Stimulated activated CD8-positive, alpha-beta memory T cell treated with anti-CD3 and anti-CD28 coated beads, Interleukin-15, amount 100 ng/mL, for 48 hours (primary cell): ENCODE measurements around the gene RPH3AL.
"Not testable (repeated sequence)": the region's sequence is repeated elsewhere in the genome, so short reads cannot be mapped to it uniquely, and the experiment has no call there.

ENCODE experiments used
- DNase-seq, 2 donors: peaks; one replicate each; pipeline ENCODE4 v3.0.0-alpha.2; 2020; ENCODE audit warnings: low read depth in 2 of 2

Gene RPH3AL

DNA sequence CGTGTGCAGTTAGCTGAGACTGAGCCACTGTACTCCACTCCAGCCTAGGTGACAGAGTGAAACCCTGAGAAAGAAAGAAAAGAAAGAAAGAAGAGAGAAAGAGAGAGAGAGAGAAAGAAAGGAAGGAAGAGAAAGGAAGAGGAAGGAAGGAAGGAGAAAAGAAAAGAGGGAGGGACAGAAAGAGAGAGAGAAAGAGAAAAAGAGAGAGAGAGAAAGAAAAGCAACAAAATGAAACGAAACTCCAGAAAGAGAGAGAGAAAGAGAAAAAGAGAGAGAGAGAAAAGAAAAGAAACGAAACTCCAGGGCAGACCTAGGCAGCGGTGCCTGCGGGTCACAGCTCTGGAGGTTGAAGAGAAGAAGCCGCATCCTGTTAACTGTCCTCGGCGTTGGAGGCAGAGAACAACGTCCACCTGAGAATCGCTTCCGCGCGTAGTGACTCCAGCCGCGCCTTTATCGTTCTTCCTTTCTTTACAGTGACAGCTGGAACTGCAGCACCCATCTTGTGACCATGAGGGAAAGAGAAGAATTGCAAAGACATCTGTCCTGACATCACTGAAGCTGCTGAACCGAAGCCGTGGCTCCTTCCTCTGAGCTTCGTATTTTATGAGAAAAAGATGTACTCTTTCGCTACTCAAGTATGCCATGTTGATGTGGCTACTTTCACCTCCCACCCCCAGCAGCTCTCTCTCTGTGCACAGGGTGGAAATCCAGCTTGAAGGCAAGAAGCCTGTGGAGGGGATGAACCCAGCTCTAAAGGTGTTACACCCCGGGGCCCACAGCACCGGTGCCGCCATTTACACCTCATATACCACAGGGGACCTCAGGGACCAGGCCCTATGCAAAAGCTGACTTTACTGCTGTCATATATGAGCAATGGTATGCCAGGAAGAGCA is 114.3 kb downstream of the RPH3AL start:
- no peak for DNase-seq

DNA sequence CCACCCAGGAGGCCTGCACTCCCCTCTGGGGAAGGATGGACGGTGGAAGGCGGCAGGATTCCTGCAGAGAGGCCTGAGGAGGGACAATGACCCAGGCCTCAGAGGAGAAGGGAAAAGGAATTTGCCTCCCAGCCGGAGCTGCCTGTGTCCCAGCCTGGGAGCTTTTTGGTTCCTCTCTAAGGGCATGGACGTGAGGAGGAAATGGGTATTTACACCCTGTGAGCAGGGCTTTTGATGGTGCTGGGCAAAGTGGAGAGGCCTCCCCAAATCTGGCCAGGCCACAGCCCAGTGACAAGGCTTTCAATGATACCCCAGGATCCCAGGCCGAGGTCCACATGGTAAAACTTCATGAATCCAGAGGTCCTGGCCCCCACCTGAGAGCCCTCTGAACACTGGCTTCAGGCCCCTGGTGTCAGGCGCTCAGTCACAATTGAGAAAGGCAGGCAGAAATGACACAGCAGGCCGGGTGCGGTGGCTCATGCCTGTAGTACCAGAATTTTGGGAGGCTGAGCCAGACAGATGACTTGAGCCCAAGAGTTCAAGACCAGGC is 115.1 kb downstream of the RPH3AL start:
- DNase-seq = no peak

GRCh38 chr17:236641-237405 is 115.8 kb downstream of the RPH3AL start:
- no peak for DNase-seq

GRCh38 chr17:235831-236640 is 116.6 kb downstream of the RPH3AL start:
- no peak for DNase-seq

GRCh38 chr17:234994-235830 is 117.4 kb downstream of the RPH3AL start:
- DNase-seq = not testable (repeated sequence)

DNA sequence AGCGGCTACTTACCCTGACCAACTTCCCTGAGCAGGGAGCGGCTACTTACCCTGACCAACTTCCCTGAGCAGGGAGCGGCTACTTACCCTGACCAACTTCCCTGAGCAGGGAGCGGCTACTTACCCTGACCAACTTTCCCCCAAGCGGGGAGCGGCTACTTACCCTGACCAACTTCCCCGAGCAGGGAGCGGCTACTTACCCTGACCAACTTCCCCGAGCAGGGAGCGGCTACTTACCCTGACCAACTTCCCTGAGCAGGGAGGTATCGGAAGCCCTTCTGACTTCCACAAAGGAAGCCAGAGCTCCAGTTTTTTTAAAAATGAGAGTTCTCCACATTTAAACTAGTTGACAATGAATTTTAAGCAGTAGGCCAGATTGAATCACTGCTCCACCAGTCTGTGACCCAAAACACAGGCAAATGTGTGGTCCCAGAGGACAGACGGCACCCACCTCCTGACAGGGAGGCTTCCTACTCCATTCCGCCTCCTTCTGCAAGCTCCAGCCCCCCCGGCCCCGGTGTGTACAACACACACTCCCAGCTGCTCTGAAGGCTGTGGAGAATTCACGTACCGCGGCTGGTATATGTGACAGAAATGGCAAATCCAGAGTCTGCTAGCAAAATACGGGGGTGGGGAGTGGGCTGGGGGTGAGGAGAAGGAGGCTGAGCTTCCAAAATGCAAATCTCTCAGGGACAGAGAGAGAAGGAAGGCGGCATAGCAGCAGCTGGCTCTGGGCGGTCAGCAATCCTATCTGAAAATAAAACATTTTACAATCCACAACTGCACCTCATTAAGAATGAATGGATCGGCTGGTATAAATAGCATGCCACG is 118.2 kb downstream of the RPH3AL start:
- not testable (repeated sequence) for DNase-seq

GRCh38 chr17:233473-233941 is 119.1 kb downstream of the RPH3AL start:
- DNase-seq = no peak

DNA sequence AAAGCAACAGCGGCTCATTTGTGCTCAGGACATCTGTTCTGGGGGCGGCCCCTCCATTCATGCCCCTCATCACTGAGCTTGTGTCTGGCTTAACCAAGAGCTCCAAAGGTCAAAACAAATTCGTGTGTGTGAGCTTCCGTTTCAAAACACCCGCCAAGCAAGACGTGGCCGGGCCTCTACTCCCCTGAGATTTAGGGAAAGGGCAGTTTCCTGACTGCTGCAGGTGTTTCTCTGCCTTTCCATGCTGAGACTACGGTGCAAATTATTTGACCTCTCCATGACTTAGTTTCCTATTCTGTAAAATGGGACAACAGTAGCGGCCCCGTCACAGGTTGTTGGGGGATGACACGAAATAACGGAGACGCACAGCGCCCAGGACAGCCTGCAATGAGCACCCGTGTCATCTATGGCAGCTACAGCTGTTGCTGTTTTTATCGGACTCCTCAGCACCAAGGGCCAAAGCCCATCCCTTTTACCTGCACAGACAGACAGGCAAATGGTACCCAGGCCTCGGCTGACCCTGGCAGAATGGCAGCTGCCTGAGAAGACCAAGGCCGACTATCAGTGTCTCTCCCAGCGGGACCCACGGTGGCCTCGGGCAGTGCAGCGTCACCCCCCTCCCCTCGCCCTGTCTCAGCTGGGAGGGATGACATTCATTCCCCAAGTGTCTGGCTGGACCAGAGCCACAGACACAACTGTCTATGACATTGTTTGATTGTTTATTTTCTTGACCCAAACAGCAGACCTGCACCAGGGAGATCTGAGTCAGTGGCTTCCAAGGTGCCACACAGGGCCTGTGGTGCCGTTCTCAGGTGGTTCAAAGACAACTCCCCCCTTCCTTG is 120.4 kb downstream of the RPH3AL start:
- DNase-seq = no peak

DNA sequence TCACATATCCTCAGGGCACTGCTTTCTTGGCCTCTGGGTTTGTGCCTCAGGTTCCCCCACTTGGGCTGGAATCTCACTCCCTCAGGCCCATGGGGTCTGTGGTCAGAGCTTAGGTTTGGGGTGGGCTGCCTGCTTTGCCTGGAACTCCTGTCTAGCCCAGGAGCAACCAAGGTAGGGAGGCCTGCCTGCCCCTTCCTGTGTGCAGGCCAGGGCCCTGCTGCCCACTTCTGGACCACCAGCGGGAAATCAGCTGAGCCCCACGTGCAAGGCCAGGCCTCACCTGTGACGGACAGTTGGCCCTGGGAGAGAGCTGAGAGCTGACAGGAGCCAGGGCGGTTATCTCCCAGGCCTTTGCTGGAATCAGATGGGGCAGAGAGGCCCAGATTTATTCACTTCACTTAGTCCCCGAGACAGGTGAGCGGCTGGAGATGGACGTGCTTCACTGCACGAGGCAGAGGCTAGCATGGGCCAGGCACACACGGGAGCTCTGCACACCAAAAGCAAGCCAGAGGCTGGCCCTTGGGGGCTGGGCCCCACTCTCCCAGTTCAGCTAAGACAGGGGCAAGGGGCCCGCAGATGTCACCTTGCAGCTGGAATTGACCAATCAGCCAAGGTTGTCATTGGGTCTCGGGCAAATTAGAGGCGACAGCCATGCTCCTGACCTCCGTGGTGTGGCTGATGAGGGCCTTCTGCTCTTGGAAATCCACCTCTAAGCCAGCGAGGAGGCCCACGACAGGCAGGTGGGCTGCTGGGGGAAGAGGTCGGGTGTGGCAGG is 121.2 kb downstream of the RPH3AL start:
- no peak for DNase-seq

GRCh38 chr17:230395-230770 is 122.2 kb downstream of the RPH3AL start:
- no peak for DNase-seq

DNA sequence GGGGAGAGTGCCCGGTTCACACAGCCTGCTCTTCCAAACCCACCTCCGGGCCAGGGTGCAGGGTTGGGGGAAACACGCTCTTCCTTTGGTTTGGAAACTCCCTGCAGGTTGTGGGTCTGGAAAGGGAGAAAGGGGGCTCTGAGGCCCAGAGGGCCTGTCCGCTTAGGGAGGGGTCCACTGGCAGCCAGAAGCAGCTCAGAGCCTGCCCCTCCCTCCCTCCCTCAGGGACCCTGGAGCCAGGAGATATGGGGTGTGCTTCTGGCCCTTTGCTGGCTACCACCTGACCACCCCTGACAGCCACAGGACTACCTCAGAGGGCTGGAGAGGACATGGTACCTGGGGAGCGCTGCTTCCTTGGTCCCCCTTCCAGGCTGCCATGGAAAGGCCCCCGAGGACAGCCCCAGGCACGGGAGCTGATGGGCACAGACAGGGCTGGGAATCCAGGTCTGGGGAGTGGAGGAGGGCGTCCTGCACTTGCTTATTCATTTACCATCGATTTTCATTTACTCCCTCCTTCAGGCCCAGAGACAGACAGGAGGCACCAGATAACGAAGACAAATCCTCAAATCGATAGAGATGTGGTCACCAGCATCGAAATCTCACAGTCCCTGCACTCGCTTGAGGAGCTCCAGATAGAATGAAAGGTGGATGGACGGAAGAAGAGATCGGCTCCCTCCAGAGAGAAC is 122.8 kb downstream of the RPH3AL start:
- no peak for DNase-seq

DNA sequence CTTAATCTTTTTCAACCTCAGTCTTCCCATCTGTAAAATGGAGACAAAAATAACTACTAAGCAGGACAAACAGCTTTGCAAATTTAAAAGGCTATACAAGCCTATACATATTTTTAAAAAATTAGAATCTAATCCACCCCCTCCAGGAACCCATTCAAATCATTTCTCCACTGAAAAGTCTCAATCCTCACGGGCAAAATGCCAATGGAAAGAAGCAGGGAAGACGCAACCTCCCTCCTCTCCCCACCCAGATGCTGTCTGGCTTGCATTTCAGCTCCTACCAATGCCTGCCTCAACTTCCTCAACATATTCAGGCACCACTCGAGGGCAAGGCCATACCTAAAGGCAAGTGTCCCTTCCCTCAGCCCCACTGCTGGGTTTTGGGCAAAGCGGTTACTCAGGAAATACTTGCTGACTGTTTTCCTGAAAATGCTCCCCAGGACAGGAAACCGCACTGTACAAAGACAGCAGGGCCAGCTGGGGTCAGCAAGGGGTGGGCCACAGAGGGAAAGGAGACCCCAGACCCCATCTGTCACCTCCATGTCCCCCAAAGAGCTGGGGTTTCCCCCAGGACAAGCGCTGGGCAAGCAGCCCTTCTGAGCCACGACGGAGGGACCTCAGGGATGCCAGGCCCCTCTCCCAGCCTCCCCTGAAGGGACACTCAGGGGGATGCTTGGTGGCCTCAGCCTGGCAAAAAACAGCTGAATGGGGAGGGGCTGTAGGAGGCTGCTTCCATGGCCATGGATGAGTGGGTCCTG is 123.5 kb downstream of the RPH3AL start:
- DNase-seq = no peak

GRCh38 chr17:227946-228615 is 124.5 kb downstream of the RPH3AL start:
- DNase-seq = no peak

- no peak for DNase-seq
Measured at GRCh38 chr17:227078-227945, 125.3 kb downstream of the RPH3AL start.
